Measurements from ENCODE around the gene TMEM37. TPM values are rescaled to one million over a fixed set of nuclear protein-coding genes. Genes with fewer than 3 reads are reported as not detected.

TMEM37 gene
- total RNA-seq, 1 experiment from 2014 or later: 2.3 TPM

- TF ChIP-seq CTCF (IDR thresholded peaks at IDR 0.05 in 2 of 3, conservative IDR thresholded peaks at IDR 0.05 in 1 of 3; ENCODE audit: borderline replicate concordance in 1 of 3, insufficient read depth in 1 of 3, low read depth in 2 of 3, low read length in 2 of 3): no peak
Observed at GRCh38 chr2:119475857-119476244, 44.2 kb downstream of the TMEM37 start (continued).

GRCh38 chr2:119476301-119477112 is 44.9 kb downstream of the TMEM37 start:
- H3K4me3 ChIP-seq (replicated peaks in 1 of 2; ENCODE audit: low read depth in 1 of 2, low read length in 2 of 2): peak overlapping the region in 1 of 2 experiments; percentile 29; a peak in 2 of 4 replicates
- ChIA-PET RAD21 (ENCODE audit: low non-redundant PET in 1 of 2, low total read pairs in 2 of 2, uncharacterized antibody in 2 of 2, unreplicated experiment in 2 of 2) (interaction anchor here (0.9 to 1.0 kb wide), 3 partner anchors 42 to 166 kb away, joined by 3 to 4 read pairs (median 3); partner anchors contain the start of gene TMEM37 (in 1 of the 2)), POLR2A (interaction anchor here (0.6 kb wide), 1 partner anchor 20 kb away, joined by 3 read pairs; no protein-coding TSS in a partner anchor), CTCF (interaction anchor here (0.8 to 2.5 kb wide), 24 partner anchors 9 to 698 kb away, joined by 3 to 16 read pairs (median 6); partner anchors contain the start of gene TMEM37)
- H3K4me2 ChIP-seq (ENCODE audit: low read length): peak overlapping the region; percentile 72
- H3K27me3 ChIP-seq (ENCODE audit: insufficient read depth, low read length): no peaks in the 10 kb centered on the region
- ATAC-seq: peak; percentile 95
- no peaks in the 10 kb centered on the region for H3K9me3 ChIP-seq (ENCODE audit: control insufficient read depth in 1 of 2, insufficient read depth in 1 of 2, low read depth in 1 of 2, low read length in 2 of 2)
- H4K20me1 ChIP-seq (ENCODE audit: insufficient read depth): no peaks in the 10 kb centered on the region
- TF ChIP-seq YY1 (IDR thresholded peaks at IDR 0.05; ENCODE audit: extremely low read depth, insufficient replicate concordance, low read depth, low read length) (peak; percentile 6), ZFX (IDR thresholded peaks at IDR 0.05) (no peak), MAX (IDR thresholded peaks at IDR 0.05) (peak; percentile 56), RAD21 (IDR thresholded peaks at IDR 0.05; ENCODE audit: low read depth) (peak; percentile 98), CTCF (IDR thresholded peaks at IDR 0.05 in 2 of 3, conservative IDR thresholded peaks at IDR 0.05 in 1 of 3; ENCODE audit: borderline replicate concordance in 1 of 3, insufficient read depth in 1 of 3, low read depth in 2 of 3, low read length in 2 of 3) (peak; percentile 97 to 98 (median 98))
- no peak overlapping the region for H3K27ac ChIP-seq (ENCODE audit: low read depth, low read length)
- peak overlapping the region; percentile 98 for H2AFZ ChIP-seq (ENCODE audit: low read depth, low read length, poor library complexity, severe bottlenecking)
- H3K9ac ChIP-seq (ENCODE audit: low read length): no peak overlapping the region
- H3K4me1 ChIP-seq (ENCODE audit: control insufficient read depth in 1 of 2, insufficient read depth in 2 of 2, low read length in 2 of 2): peaks cover 0 to 7% of the 10 kb centered on the region in 2 experiments; a peak in 2 of 4 replicates
- no peaks in the 10 kb centered on the region for H3K79me2 ChIP-seq (ENCODE audit: insufficient read depth, low read length)
- no peaks in the 10 kb centered on the region for H3K36me3 ChIP-seq (ENCODE audit: control insufficient read depth in 1 of 2, insufficient read depth in 2 of 2, low read length in 2 of 2)
- no TSS peak for BruUV-seq (replicated peaks)
- intact Hi-C loops (cut with micrococcal nuclease): loop anchor here (1.0 to 10.0 kb wide), 2 partner anchors 69 to 182 kb away; no protein-coding TSS in a partner anchor
- DNase-seq (ENCODE audit: low read depth, low spot score): peak; percentile 78
- H3K9me2 ChIP-seq (ENCODE audit: insufficient read depth): no peaks in the 10 kb centered on the region

Measured in HCT116 (cell line).